A673 (cell line): ENCODE results near the gene MUSTN1.

Experiments used
- CTCF ChIP-seq: fragments of 300-800, 200-600 bp; sonication (generic); conservative IDR thresholded peaks from 2 replicates; pipeline ENCODE4 v1.5.1; 2017; ENCODE audit warnings: low read depth, mild to moderate bottlenecking, antibody characterized with exemption, low read length, moderate library complexity, mixed read lengths
- EZH2 ChIP-seq: fragments of 200-600 bp; sonication (generic); IDR thresholded peaks from 2 replicates; pipeline ENCODE4 v1.6.1; 2017; ENCODE audit warnings: borderline replicate concordance, low read depth, mild to moderate bottlenecking, mixed read lengths, antibody characterized with exemption, low read length; ENCODE audit not compliant: poor library complexity, severe bottlenecking

GRCh38 chr3:52796411-52796810 is 38.4 kb downstream of the MUSTN1 start:
- TF ChIP-seq CTCF (no peak), EZH2 (no peak)
